ENCODE results near the gene LSM14B.

The LSM14B gene

DNA sequence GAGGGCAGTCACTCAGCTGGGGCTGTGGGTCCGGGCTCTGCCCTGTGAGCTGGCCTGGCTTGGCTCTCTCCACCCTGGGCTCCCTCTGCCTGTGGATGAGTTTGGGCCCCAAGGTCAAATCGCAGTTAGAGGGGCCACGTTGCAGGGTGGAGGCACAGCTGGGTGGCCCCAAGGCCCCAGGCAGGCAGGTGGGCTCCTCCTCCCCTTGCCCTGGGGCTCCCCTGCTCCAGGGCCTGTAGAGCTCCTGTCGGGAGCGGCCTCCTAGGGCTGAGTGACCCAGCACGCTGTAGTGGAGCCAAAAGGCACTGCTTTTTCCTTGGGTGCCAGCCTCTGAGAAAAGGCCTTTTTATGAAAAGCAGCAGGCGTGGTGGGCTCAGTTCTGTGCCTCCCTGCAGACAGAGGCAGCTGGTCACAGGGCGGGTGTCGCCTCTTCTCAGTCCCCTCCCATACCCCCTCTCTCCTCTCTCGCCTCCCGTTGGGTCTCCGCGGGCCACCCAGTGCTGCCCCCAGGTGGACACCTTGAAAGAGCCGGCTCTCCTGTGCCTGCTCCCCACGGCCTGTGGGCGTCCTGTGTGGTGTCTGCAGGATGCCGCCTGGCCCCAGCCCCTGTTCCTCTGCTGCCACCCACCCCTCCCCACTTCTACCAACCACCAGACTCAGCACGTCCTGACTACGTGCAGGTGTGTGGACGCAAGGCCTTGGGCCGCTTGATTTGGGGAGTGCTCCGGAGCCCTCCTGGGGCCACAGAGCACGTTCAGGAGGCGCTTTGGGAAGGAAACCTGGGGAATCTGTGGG lies 34.5 kb downstream of the LSM14B start:
- peak; percentile 80 for DNase-seq
- peaks cover 47% of the 10 kb centered on the region for H3K4me1 Mint-ChIP-seq (ENCODE audit: low read depth)
- H3K9me3 Mint-ChIP-seq = peaks cover 5% of the 10 kb centered on the region
- H3K4me3 Mint-ChIP-seq = no peak overlapping the region
- H3K36me3 Mint-ChIP-seq (ENCODE audit: low read depth) = peaks cover 70% of the 10 kb centered on the region
- no peak overlapping the region for H3K27ac Mint-ChIP-seq
- H3K27me3 Mint-ChIP-seq = no peaks in the 10 kb centered on the region

DNA sequence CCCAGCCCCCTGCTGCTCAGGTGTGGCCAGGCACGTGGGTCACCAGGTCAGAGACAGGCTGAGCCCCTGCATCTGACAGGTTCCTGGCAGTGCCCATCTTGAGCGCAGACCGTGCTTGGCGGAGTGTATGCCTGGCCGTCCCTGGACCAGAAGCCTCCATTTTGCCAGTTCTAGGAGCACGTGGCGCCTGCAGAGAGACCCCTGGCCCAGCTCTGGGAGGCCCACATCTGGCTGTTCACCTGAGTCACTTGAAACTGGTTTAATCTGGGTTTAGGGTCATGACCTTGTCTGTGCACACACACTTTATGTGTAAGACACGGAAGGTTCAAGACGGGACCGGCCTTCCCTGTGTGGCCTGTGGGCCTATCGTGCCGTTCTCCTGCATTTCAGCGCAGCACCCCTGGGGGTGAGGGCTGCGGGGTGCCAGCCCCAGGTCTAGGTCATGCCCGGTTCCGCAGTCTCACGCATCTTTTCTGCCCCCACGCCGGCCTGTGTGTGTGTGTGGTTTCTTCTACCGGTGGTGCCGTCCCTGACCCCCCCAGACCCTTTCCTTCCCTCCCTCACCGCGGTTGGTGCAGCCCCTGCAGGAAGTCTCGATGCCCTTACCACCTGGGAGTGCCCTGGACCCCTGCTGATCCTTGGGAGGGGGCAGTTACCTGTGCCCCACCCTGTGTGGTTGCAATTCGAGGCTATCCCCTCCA lies 35.3 kb downstream of the LSM14B start:
- peaks cover 3% of the 10 kb centered on the region for H3K9me3 Mint-ChIP-seq
- H3K4me3 Mint-ChIP-seq = no peak overlapping the region
- no peak overlapping the region for H3K27ac Mint-ChIP-seq
- no peaks in the 10 kb centered on the region for H3K27me3 Mint-ChIP-seq
- peaks cover 45% of the 10 kb centered on the region for H3K4me1 Mint-ChIP-seq (ENCODE audit: low read depth)
- DNase-seq = no peak
- peaks cover 70% of the 10 kb centered on the region for H3K36me3 Mint-ChIP-seq (ENCODE audit: low read depth)

DNA sequence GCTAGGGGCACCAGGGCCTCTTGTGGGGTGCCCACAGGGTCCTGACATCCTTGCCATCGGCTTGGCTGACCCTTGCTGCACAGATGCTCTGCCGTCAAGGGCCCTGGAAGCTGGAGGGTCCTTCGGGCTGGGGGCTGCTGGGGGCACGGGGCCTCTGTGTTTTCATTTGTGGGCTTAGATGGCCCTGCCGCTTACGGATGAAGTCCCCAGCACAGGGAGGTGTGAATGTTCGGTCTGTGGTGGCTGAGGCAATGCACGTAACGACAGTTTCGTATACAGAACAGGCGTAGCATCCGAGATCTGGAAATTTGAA lies 35.8 kb downstream of the LSM14B start:
- DNase-seq = no peak
- Mint-ChIP-seq H3K27me3 (no peaks in the 10 kb centered on the region), H3K36me3 (ENCODE audit: low read depth) (peaks cover 70% of the 10 kb centered on the region), H3K9me3 (peaks cover 2% of the 10 kb centered on the region), H3K4me3 (no peak overlapping the region), H3K27ac (no peak overlapping the region), H3K4me1 (ENCODE audit: low read depth) (peaks cover 45% of the 10 kb centered on the region)

DNA sequence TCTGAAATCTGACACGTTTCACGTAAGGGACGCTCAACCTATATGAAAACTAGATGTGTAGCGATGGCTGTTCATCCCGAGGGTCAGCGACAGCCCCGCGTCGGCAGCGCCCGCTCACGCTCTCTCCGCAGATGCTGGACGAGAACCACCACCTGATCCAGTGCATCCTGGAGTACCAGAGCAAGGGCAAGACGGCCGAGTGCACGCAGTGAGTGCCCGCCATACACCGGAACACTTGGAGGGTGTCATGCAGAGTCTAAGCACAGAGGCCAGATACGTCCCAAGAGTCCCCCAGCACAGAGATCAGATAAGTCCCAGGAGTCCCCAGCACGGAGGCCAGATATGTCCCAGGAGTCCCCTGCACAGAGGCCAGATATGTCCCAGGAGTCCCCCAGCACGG lies 36.3 kb downstream of the LSM14B start:
- Mint-ChIP-seq H3K27me3 (no peaks in the 10 kb centered on the region), H3K4me1 (ENCODE audit: low read depth) (peaks cover 45% of the 10 kb centered on the region), H3K4me3 (no peak overlapping the region), H3K36me3 (ENCODE audit: low read depth) (peaks cover 70% of the 10 kb centered on the region), H3K27ac (no peak overlapping the region), H3K9me3 (no peaks in the 10 kb centered on the region)
- DNase-seq = no peak

DNA sequence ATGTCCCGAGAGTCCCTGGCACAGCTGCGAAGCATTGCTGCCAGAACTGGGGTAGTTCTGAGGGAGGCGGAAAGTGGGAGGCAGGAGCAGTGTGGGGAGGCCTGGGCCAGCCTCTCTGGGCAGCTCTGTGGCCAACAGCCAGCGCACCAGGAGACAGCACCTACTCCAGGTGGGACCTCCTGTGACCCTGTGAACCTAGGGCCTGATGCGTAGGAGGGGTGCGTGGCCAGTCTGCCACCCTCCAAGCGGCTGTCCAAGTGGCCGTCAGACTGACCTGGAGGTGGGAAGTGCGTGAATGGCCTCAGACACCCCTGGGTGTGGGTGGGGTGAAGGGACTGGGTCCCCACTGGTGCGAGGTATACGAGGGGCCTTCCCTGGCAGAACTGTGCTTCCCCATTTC lies 36.8 kb downstream of the LSM14B start:
- H3K9me3 Mint-ChIP-seq = no peaks in the 10 kb centered on the region
- DNase-seq = no peak
- H3K4me3 Mint-ChIP-seq = no peak overlapping the region
- H3K36me3 Mint-ChIP-seq (ENCODE audit: low read depth) = peaks cover 70% of the 10 kb centered on the region
- H3K27ac Mint-ChIP-seq = no peak overlapping the region
- peaks cover 42% of the 10 kb centered on the region for H3K4me1 Mint-ChIP-seq (ENCODE audit: low read depth)
- H3K27me3 Mint-ChIP-seq = no peaks in the 10 kb centered on the region

DNA sequence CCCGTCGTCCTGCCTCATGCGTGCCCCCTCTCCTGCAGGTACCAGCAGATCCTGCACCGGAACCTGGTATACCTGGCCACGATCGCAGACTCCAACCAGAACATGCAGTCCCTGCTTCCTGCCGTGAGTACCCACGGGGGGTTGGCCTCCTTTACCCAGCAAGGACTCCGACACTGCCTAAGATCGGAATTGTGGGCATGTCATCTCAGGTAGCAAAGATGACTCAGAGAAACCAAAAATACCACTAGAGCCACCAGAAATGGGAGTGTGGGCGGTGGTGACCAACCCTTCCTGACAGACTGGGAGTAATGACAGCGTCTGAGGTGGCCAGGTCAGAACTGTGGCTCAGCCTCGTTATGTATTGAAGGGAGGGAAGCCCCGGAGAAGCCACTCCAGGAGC lies 37.6 kb downstream of the LSM14B start:
- Mint-ChIP-seq H3K36me3 (ENCODE audit: low read depth) (peaks cover 70% of the 10 kb centered on the region), H3K27me3 (no peaks in the 10 kb centered on the region), H3K9me3 (no peaks in the 10 kb centered on the region), H3K27ac (peak overlapping the region; percentile 67), H3K4me1 (ENCODE audit: low read depth) (peaks cover 38% of the 10 kb centered on the region), H3K4me3 (no peak overlapping the region)
- peak; percentile 72 for DNase-seq

DNA sequence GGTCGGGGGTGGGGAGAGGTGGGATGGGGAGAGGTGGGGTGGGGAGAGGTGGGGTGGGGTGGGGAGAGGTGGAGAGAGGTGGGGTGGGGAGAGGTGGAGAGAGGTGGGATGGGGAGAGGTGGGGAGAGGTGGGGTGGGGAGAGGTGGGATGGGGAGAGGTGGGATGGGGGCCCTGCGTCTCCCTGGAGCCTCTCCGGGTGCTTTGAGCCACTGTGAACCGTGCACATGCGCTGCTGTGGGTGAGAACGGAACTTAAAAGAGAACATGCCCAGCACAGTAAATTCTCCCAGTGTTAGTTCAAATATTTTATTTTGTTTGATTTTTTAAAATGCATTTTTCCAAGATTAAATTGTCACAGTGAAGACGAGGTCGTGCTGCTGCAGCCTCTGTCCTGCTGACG lies 38.0 kb downstream of the LSM14B start:
- Mint-ChIP-seq H3K27me3 (no peaks in the 10 kb centered on the region), H3K36me3 (ENCODE audit: low read depth) (peaks cover 70% of the 10 kb centered on the region), H3K27ac (no peak overlapping the region), H3K4me1 (ENCODE audit: low read depth) (peaks cover 38% of the 10 kb centered on the region), H3K4me3 (no peak overlapping the region), H3K9me3 (no peaks in the 10 kb centered on the region)
- DNase-seq = no peak

DNA sequence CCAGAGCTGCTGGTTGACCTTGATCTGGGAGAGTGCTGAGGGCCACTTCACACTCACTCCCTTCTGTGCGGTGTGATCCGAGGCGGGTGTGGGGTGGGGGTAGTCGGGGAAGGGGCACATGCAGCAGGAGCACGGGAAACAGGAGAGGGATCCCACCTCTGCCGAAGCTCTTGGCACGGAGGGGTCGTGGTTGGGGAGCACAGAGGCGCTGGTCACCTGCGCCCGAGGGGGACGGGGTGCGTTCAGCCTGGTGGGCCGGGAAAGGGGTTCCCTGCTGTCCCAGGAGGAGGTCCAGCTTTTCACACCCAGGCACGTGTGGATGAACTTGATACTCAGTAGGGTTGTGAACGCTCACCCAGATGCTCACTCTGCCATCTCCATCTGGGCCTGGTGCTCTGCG lies 38.6 kb downstream of the LSM14B start:
- peaks cover 32% of the 10 kb centered on the region for H3K4me1 Mint-ChIP-seq (ENCODE audit: low read depth)
- DNase-seq = no peak
- peaks cover 70% of the 10 kb centered on the region for H3K36me3 Mint-ChIP-seq (ENCODE audit: low read depth)
- no peaks in the 10 kb centered on the region for H3K9me3 Mint-ChIP-seq
- H3K27ac Mint-ChIP-seq = no peak overlapping the region
- no peak overlapping the region for H3K4me3 Mint-ChIP-seq
- H3K27me3 Mint-ChIP-seq = no peaks in the 10 kb centered on the region

DNA sequence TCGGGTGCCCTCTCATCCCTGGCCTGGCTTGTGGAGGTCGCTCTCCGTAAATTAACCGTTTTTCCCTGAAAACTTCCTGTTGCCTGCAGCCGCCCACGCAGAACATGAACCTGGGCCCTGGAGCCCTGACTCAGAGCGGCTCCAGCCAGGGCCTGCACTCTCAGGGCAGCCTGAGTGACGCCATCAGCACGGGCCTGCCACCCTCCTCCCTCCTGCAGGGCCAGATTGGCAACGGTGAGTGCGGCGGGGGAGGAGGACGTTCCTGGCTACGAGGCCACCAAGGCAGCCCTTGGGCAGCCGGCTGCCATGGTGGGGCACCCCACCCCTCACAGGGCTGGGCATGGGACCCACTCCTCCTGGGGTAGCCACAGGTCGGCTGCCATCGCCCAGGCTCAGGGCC lies 39.1 kb downstream of the LSM14B start:
- no peaks in the 10 kb centered on the region for H3K27me3 Mint-ChIP-seq
- peaks cover 72% of the 10 kb centered on the region for H3K36me3 Mint-ChIP-seq (ENCODE audit: low read depth)
- DNase-seq = no peak

DNA sequence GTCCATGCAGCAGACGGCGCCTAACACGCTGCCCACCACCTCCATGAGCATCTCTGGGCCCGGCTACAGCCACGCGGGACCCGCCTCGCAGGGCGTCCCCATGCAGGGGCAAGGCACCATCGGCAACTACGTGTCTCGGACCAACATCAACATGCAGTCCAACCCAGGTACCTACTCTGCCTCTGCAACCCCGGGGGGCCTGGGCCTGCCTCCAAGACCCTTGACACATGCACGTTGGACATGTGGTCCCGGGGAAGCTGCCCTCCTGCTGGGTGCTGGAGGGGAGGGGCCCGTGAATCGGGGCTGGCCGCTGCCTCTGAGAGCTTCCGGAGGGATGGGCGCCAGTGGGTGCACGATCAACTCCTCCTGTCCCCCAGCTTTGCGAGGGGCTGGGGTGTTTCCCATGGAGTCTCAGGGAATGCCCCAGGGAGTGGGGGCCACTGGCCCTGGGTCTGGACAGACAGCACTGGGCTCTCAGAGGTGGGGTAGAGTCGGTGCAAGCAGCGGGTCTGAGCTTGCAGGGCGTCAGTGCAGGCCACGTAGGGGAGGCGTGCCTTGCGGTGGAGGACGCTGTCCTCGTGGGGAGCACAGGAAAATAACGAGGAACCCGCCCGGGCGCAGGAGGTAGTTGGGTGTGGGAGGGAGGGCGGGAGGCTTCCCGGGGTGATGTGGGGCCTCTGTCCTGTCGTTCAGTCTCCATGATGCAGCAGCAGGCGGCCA lies 40.6 kb downstream of the LSM14B start:
- Mint-ChIP-seq H3K27ac (no peak overlapping the region), H3K9me3 (no peaks in the 10 kb centered on the region), H3K4me1 (ENCODE audit: low read depth) (peaks cover 16% of the 10 kb centered on the region), H3K4me3 (no peak overlapping the region), H3K36me3 (ENCODE audit: low read depth) (peaks cover 79% of the 10 kb centered on the region), H3K27me3 (no peaks in the 10 kb centered on the region)
- DNase-seq = no peak

More for the DNA sequence above, 39.1 kb downstream of the LSM14B start:
- no peaks in the 10 kb centered on the region for H3K9me3 Mint-ChIP-seq
- H3K4me1 Mint-ChIP-seq (ENCODE audit: low read depth) = peaks cover 27% of the 10 kb centered on the region
- H3K4me3 Mint-ChIP-seq = no peak overlapping the region
- no peak overlapping the region for H3K27ac Mint-ChIP-seq

DNA sequence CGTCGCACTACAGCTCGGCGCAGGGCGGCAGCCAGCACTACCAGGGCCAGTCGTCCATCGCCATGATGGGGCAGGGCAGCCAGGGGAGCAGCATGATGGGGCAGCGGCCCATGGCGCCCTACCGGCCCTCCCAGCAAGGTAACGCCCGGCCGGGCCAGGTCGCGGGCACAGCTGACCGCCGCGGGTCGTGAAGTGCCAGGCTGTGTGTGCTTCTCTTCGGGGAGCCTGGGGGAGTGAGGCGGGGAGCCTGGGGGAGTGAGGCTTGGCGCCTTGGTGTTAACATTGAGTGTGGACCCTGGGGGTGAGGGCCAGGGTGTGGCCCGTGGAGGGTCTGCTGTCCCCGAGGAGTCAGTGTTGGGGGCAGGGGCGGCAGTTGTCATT lies 41.2 kb downstream of the LSM14B start:
- Mint-ChIP-seq H3K4me3 (no peak overlapping the region), H3K27ac (no peak overlapping the region), H3K36me3 (ENCODE audit: low read depth) (peaks cover 81% of the 10 kb centered on the region), H3K27me3 (no peaks in the 10 kb centered on the region), H3K9me3 (no peaks in the 10 kb centered on the region), H3K4me1 (ENCODE audit: low read depth) (peaks cover 14% of the 10 kb centered on the region)
- no peak for DNase-seq

DNA sequence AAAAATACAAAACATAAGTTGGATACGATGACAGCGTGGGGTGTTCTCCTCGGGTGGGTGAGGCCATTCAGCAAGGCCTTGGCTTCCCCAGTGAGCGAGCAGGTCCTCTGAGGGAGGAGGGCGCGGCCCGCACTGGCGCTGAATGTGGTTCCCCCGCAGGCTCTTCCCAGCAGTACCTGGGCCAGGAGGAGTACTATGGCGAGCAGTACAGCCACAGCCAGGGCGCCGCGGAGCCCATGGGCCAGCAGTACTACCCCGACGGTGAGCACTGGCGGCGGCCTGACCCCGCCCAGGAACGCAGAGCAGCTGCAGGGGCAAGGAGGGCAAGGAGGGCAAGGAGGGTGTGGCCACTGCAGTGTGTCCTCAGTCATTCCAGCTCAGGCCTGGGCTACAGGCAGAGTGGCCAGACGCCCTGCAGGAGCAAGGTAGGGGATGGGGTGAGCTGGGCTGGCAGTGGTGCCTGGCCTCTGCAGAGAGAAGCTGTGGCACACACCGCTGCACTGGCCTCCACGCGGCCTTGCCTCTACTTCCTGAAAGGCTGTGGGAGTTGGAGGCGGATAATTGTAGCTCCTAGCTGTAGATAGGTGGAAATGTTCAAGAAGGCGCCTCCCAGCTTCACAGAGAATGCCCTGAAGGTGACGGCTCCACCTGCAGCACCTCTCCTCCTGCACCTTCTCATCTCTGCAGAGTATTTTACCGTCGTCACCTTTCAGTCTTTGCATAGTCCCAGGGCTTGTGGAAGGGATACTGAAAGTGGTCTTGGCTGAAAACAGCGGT lies 41.9 kb downstream of the LSM14B start:
- H3K4me3 Mint-ChIP-seq = no peak overlapping the region
- no peaks in the 10 kb centered on the region for H3K27me3 Mint-ChIP-seq
- DNase-seq = no peak
- no peak overlapping the region for H3K27ac Mint-ChIP-seq
- peaks cover 12% of the 10 kb centered on the region for H3K4me1 Mint-ChIP-seq (ENCODE audit: low read depth)
- H3K9me3 Mint-ChIP-seq = no peaks in the 10 kb centered on the region
- H3K36me3 Mint-ChIP-seq (ENCODE audit: low read depth) = peaks cover 85% of the 10 kb centered on the region

DNA sequence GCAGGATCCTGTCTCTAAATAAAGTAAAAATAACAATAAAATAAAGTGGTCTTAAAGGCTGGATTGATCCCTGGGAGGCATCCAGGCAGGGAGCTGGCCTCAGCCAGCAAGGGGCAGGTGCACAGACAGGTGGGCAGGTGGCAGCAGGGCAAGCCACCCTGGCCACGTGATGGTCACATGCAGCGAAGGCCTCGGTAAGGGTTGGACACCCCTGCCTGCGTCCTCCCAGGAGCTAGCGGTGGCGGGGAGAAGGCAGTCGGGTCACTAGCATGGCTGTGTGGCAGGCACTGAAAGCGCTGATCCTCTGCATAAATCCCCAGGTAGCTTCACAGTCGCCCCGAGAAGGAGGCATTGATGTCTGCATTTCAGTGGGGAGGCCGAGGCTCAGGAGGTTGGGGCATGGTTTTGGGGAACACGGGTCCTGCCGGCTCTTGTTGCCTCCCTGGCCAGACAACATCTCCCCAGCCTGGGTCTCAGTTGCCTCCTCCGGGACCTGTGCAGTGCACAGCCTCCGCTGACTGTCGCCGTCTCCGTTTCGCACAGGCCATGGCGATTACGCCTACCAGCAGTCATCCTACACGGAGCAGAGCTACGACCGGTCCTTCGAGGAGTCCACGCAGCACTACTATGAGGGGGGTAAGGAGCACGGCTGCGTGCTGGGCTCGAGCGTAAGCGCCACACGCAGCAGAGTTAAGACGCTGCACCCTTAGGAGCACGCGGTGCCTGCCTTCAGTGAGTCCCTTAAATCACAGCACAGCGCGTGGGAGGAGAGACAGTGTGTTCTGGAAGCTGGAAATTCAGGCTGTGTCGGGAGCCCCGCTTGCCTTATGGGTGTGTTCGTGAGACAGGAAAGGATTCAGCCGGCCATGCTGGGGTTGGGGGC lies 42.8 kb downstream of the LSM14B start:
- H3K4me1 Mint-ChIP-seq (ENCODE audit: low read depth) = peaks cover 5% of the 10 kb centered on the region
- no peaks in the 10 kb centered on the region for H3K9me3 Mint-ChIP-seq
- no peak for DNase-seq
- H3K36me3 Mint-ChIP-seq (ENCODE audit: low read depth) = peaks cover 86% of the 10 kb centered on the region
- H3K4me3 Mint-ChIP-seq = no peak overlapping the region
- no peak overlapping the region for H3K27ac Mint-ChIP-seq
- no peaks in the 10 kb centered on the region for H3K27me3 Mint-ChIP-seq
